GM12864 (cell line): Measurements from ENCODE around the gene GLS.
"Not testable (repeated sequence)": the region's sequence is repeated elsewhere in the genome, so short reads cannot be mapped to it uniquely, and the experiment has no call there.

Source experiments
- DNase-seq: peaks from one replicate; pipeline ENCODE4 v3.0.0-alpha.2; 2011; ENCODE audit warnings: low read depth
- H3K4me3 ChIP-seq: 2 replicates; pipeline ENCODE4 v1.5.1; 2011; ENCODE audit warnings: mild to moderate bottlenecking, low read depth, low read length, control low read depth
- CTCF ChIP-seq: IDR thresholded peaks from 2 replicates; pipeline ENCODE4 v1.5.1; 2011; ENCODE audit warnings: low read depth, mild to moderate bottlenecking, moderate library complexity, low read length, control low read depth, inconsistent platforms; ENCODE audit errors: missing control alignments

GLS gene

GRCh38 chr2:190987938-190988337 lies 107.3 kb downstream of the GLS start:
- no peak overlapping the region for H3K4me3 ChIP-seq
- no peak for DNase-seq
- TF ChIP-seq CTCF = no peak

- no peak for DNase-seq
- TF ChIP-seq CTCF = no peak
- H3K4me3 ChIP-seq = no peak overlapping the region
Measured at GRCh38 chr2:190988910-190989309, 108.3 kb downstream of the GLS start.

- DNase-seq = no peak
- TF ChIP-seq CTCF = no peak
Measured at GRCh38 chr2:190990132-190990531, 109.5 kb downstream of the GLS start.

GRCh38 chr2:190993292-190993643 lies 112.6 kb downstream of the GLS start:
- no peak for TF ChIP-seq CTCF
- no peak overlapping the region for H3K4me3 ChIP-seq
- no peak for DNase-seq

More at GRCh38 chr2:190990132-190990531, 109.5 kb downstream of the GLS start:
- no peak overlapping the region for H3K4me3 ChIP-seq

GRCh38 chr2:190994148-190994547 lies 113.5 kb downstream of the GLS start:
- DNase-seq = no peak
- no peak overlapping the region for H3K4me3 ChIP-seq
- TF ChIP-seq CTCF = no peak

- H3K4me3 ChIP-seq, DNase-seq: not testable (repeated sequence)
Measured at GRCh38 chr2:190995315-190995714, 114.7 kb downstream of the GLS start.

GRCh38 chr2:190996338-190996946 lies 115.8 kb downstream of the GLS start:
- DNase-seq = no peak
- peak; percentile 68 for TF ChIP-seq CTCF
- H3K4me3 ChIP-seq = no peak overlapping the region
